Stimulated activated CD4-positive, alpha-beta T cell treated with anti-CD3 and anti-CD28 coated beads, Interleukin-4, amount 100 ng/mL, for 4 hours (primary cell): ENCODE results near the gene SRGAP3.
A peak's percentile ranks its signal among the peaks of the same experiment; 100 is the strongest.

ENCODE experiments used
- DNase-seq, 2 experiments: peaks; one replicate each; pipeline ENCODE4 v3.0.0-alpha.2; 2020

The SRGAP3 gene

GRCh38 chr3:9169956-9170850 is 79.2 kb downstream of the SRGAP3 start:
- peak; percentile 19 to 26 for DNase-seq

DNA sequence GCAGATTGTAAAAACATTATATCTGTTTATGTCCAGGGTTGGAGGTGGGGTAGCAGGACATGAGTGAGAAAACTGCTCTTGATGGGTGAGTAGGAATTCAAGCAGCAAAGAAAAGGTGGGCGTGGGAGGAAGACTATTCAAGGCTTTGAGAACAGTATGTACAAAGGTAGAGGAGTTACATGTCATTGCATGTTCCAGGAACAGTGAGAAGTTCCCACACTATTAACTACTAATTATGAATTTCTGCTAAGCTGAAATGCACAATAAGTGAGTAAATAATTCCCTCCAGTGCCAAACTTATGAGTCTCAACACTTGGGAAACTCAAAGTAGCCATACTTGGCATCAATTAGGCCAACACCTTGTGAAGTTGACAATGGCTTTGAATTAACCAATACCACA is 80.1 kb downstream of the SRGAP3 start:
- no peak for DNase-seq

GRCh38 chr3:9168241-9168741 is 81.2 kb downstream of the SRGAP3 start:
- peak; percentile 52 to 56 for DNase-seq

GRCh38 chr3:9167222-9167621 is 82.2 kb downstream of the SRGAP3 start:
- DNase-seq = no peak

DNA sequence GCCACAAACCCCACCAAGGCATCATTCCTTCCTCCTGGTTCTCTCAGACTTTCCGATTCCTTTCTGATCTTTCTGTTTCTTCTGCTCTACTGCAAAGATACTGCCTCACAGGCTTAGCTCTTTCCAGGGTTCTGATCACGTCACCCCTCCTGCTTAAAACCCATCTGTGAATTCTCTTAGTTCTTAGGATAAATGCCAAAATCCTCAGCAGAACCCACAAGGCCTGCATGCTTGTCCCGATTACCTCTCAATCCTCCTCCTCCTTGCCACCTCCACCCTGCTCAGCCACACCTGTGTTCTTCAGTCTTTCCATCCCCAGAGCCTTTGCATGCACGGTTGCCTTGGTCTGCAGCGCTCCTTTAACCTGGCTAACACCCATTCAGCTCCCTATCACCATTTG is 84.0 kb downstream of the SRGAP3 start:
- DNase-seq = no peak

- no peak for DNase-seq
Measured at GRCh38 chr3:9163289-9163688, 86.2 kb downstream of the SRGAP3 start.

DNA sequence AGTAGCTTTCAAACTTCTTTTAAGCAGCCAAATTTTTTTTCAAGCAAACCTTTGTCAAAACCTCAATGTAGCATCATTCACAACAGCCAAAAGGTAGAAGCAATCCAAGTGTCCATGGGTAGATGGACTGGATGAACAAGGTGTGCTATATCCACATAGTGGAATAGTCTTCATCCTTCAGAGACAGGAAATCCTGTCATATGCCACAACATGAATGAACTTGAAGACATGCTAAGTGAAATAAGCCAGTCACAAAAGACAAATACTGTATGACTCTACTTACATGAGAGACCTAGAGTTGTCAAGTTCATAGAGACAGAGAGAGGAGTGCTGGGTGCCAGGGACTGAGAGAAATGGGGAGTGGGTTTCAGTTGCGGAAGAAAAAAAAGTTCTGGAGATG is 87.6 kb downstream of the SRGAP3 start:
- no peak for DNase-seq

- no peak for DNase-seq
Measured at GRCh38 chr3:9161298-9161697, 88.1 kb downstream of the SRGAP3 start.

DNA sequence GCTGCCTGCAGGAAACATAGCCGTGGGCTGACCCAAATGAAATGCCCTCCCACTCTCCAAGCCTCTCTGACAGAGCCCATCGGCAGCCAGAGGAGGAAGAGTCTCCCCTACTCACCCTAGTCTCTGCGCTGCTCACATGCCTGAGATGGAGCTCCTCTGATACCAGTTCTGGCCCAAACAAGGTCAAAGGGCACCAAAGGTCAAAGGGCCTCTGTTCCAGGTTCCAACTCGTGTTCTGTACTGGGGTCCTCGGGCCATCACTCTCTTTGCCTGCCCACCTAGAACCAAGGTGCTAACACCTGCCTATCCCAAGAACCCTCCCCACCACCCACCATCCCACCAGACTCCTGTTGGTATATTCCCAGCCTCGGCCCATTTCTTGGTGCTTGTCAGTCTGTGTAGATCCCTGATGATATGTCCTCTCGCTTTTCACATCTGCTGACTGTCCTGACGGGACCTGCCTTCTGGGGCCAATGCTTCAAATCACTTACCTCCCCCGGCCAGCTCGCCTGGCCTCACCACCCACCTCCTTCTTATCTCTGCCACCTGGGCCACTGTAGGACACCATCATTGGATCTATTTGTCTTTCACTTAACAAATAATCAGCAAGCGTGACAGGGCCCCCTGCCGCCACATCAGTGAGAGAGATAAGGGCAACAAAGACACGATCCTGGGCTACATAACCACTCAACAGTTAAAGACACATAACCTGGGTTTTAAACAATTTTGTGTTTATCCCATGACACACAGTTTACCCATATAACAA is 90.4 kb downstream of the SRGAP3 start:
- DNase-seq = no peak

DNA sequence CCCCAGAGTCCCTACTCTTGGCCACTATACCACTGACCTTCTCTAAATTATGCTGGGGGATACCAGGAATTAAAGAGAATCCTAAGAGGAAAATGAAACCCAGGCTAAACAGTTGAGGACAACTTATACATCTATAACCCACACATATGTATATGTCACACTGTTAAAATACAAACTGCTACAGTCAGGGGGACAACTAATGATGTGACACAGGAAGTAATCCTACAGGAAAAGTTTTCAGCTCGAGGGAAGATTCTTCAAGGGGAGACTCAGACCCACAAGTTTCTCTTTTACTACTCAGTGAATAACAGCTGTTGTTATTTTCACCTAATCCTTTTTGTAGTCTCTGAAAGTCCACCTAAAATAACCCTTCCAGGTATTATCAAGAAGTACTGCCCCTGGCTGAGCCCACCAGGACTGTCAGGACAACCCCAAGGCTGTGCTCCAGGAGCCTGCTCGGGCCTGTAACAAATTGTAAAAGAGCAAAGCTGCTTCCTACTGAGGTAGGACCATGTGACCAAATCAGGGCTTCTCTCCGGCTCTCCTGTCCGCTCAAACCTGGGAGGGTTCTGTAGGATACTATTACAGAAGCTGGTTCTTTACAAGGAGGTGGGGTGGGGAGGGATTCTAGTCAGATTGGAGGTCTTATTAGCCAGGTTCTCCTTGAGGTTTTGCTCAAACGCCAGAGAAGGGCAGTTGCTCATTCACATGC is 91.6 kb downstream of the SRGAP3 start:
- no peak for DNase-seq

DNA sequence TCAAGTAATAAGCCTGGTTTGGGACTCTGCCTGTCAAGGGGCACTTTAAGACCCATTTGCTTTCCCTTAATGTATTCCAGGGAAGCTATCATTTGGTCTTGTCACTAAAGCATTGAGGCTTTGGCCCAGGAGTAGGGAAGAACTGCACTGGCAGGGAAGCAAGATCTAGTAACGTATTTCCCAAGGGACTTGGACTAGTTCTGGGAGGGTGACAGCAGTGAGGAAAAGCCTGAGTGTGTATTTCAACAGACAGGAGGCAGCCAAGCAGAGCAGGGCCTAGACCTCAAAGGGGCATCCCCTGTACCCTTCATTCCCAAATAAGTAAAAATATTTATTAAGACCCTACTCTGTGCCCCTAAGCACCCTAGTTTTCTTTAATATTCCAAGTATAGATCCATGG is 92.8 kb downstream of the SRGAP3 start:
- no peak for DNase-seq

- no peak for DNase-seq
Measured at GRCh38 chr3:9155028-9155427, 94.4 kb downstream of the SRGAP3 start.

DNA sequence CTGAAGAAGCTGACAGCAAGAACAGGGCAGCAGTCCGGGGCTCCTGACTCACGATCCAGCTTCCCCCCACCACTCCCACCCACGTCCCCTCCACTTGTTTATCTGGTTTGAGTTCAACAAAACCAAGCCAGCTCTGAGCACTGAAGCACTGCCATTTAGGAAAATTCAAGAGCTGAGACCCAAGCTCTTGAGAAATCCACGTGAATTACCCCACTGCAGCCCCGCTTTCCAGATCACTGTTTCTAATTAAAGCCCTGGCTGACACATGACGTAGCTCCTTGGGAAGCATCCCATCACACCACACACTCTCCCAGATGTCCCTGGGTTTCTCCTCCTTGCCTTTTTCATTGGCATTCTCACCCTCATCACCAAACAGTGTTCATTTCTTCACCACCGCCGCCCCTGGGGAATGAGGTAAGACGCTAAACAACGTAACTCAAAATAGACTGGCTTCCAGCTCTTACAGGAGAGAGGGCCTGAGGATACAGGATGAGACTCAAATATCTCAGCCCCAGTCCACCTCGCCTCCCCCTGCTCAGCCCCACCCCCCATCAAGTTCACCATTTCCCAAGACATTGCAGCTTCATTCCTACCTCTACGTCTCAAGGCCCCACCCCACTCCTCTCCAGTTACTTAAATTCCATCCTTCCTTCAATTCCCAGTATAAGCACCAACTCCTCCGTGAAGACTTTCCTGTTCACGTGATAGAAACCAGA is 95.4 kb downstream of the SRGAP3 start:
- DNase-seq = no peak

GRCh38 chr3:9151240-9151639 is 98.2 kb downstream of the SRGAP3 start:
- no peak for DNase-seq

DNA sequence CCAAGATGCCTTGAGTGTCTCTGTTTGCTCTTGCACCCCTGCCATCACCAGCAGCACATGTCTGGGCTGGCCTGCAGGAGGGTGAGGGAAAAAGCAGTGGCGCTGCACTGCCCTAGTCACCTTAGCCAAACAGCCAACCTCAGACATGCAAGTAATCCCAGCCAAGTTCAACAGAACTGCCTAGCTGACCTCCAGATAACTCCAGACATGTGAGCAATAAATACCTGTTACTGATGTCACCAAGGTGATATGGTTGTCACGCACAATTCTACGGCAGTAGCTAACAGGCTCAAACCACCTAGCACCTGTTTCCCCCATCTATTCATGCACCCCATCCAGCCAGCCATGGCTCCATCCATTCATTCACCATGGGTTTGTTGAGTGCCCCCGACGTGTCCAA is 99.9 kb downstream of the SRGAP3 start:
- no peak for DNase-seq

- DNase-seq = no peak
Measured at GRCh38 chr3:9147896-9148266, 101.6 kb downstream of the SRGAP3 start.

GRCh38 chr3:9147215-9147895 is 102.1 kb downstream of the SRGAP3 start:
- no peak for DNase-seq

GRCh38 chr3:9146367-9147071 is 102.9 kb downstream of the SRGAP3 start:
- no peak for DNase-seq

GRCh38 chr3:9143184-9143583 is 106.3 kb downstream of the SRGAP3 start:
- DNase-seq = no peak

GRCh38 chr3:9142362-9142761 is 107.1 kb downstream of the SRGAP3 start:
- no peak for DNase-seq

GRCh38 chr3:9141928-9142289 is 107.5 kb downstream of the SRGAP3 start:
- DNase-seq = no peak

DNA sequence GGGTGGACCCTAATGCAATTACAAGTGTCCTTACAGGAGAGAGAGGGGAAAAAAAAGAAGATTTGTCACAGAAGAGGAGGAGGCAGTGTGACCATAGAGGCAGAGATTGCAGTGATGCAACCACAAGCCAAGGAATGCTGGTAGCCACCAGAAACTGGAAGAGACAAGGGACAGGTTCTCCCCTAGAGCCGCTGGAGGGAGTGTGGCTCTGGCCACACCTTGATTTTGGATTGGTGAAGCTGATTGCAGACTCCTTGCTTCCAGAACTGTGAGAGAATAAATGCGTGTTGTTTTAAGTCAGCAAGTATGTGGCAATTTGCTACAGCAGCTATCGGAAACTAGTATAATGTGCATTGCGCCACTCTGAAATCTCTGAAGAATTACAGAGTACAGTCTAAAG is 110.1 kb downstream of the SRGAP3 start:
- no peak for DNase-seq
